Coronary artery (tissue), 2 donors: ENCODE data around the gene DZANK1.
"Not testable (repeated sequence)": the region's sequence is repeated elsewhere in the genome, so short reads cannot be mapped to it uniquely, and the experiment has no call there.

Experiments
- DNase-seq: peaks from one replicate; pipeline ENCODE4 v3.0.0-alpha.2; 2017; ENCODE audit warnings: low spot score
- H3K27ac ChIP-seq, 2 donors: fragments of 200-600 bp; sonication (generic); one replicate each; pipeline ENCODE4 v1.5.1; 2016 to 2019
- H3K4me3 ChIP-seq: fragments of 200-600 bp; sonication (generic); 2 replicates; pipeline ENCODE4 v1.5.1; 2016; ENCODE audit warnings: mild to moderate bottlenecking, moderate library complexity
- TF ChIP-seq, protein P1 (sequence below): fragments of 200-600 bp; sonication (generic); IDR thresholded peaks from one replicate; pipeline ENCODE4 v1.5.1; 2019; ENCODE audit warnings: antibody characterized with exemption

The DZANK1 gene

DNA sequence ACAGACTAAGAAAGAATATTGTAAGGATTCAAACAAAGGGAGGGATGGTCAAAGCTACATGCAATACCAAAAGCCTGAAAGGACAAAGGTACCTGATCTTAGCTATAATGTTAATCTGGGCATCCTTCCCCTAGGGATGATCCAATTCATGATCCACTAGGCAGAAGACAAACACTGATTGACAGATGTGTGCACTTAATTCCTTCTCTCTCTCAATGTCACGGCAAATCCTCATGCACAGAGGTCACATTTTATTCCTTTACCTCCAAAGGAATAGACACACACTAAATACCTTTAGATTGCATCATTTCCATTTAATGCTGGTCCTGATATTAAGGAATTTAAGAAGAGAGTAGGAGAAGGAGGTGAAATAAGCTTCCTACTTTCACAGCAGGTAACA, 105.2 kb downstream of the DZANK1 start:
- H3K4me3 ChIP-seq: no peak overlapping the region
- H3K27ac ChIP-seq: no peak overlapping the region
- DNase-seq: no peak
- TF ChIP-seq, protein P1, sequence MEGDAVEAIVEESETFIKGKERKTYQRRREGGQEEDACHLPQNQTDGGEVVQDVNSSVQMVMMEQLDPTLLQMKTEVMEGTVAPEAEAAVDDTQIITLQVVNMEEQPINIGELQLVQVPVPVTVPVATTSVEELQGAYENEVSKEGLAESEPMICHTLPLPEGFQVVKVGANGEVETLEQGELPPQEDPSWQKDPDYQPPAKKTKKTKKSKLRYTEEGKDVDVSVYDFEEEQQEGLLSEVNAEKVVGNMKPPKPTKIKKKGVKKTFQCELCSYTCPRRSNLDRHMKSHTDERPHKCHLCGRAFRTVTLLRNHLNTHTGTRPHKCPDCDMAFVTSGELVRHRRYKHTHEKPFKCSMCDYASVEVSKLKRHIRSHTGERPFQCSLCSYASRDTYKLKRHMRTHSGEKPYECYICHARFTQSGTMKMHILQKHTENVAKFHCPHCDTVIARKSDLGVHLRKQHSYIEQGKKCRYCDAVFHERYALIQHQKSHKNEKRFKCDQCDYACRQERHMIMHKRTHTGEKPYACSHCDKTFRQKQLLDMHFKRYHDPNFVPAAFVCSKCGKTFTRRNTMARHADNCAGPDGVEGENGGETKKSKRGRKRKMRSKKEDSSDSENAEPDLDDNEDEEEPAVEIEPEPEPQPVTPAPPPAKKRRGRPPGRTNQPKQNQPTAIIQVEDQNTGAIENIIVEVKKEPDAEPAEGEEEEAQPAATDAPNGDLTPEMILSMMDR: no peak

DNA sequence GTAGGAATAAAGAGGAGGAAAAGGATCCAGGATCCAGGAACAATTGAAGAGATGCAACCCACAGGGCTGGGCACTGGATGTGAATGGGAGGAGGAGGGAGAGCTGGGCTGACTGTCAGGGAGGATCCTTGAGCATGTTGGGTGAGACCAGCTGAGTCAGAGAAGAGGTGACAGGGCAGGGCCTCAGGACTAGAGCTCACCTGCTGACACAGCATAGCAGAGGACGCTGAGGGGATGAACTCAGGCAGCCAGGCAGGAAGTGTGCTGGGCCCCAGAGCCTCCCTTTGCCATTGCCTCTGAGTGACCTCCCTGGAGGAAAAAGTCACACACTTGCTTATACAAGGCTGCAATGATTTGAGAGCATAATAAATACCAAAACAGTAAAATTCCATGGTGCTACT, 106.2 kb downstream of the DZANK1 start:
- Histone ChIP-seq H3K4me3 (no peak overlapping the region), H3K27ac (no peak overlapping the region)
- TF ChIP-seq, protein P1: no peak
- DNase-seq: no peak

DNA sequence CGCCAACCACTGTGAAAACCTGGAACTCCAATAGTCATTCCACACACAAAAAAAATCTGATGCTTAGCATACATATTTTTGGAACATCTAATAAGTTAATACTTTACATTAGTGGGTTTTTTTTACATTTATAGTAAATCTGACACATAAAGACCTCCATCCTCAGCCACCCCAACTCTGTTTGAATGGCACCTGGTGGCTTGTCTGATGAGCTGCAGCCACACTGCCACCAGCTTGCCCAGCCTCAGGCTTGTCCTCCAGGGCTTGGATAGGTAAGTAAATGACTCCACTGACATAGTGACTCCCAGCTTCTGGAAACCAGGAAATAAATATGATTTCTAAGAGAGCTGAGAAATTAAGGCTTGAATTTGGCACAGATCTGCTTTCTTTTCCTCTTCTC, 107.0 kb downstream of the DZANK1 start:
- DNase-seq: no peak
- Histone ChIP-seq H3K27ac (no peak overlapping the region), H3K4me3 (no peak overlapping the region)
- TF ChIP-seq, protein P1: no peak

DNA sequence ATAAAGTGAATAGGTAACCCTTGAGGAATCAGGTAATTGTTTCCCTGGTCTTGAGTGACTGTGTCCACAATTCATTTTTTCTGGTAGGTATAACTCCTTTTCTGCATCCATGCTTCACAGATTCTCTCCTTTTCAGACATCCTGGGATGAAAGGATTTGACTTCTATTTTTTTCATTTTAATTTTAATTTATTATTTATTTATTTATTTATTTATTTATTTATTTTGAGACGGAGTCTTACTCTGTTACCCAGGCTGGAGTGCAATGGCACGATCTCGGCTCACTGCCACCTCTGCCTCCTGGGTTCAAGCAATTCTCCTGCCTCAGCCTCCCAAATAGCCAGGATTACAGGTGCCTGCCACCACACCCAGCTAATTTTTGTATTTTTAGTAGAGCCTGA, 117.1 kb downstream of the DZANK1 start:
- DNase-seq, H3K4me3 ChIP-seq, H3K27ac ChIP-seq: not testable (repeated sequence)
